Left ventricle myocardium inferior (tissue), 1 donor: Measurements from ENCODE around the gene G6PC3. TPM values are rescaled to one million over a fixed set of nuclear protein-coding genes. Genes with fewer than 3 reads are reported as not detected.

Experiments used
- DNase-seq: peaks from one replicate; pipeline ENCODE4 v3.0.0-alpha.2; 2020
- H3K27ac ChIP-seq: fragments of 200-600 bp; replicated peaks from 2 replicates; pipeline ENCODE4 v1.8.0; 2021
- H3K27me3 ChIP-seq: fragments of 200-600 bp; 2 replicates; pipeline ENCODE4 v1.8.0; 2021; ENCODE audit warnings: low read depth
- H3K36me3 ChIP-seq: fragments of 200-600 bp; 2 replicates; pipeline ENCODE4 v1.8.0; 2021
- H3K4me1 ChIP-seq: fragments of 200-600 bp; 2 replicates; pipeline ENCODE4 v1.8.0; 2021
- H3K4me3 ChIP-seq: fragments of 200-600 bp; 2 replicates; pipeline ENCODE4 v1.8.0; 2021; ENCODE audit warnings: mild to moderate bottlenecking, moderate library complexity
- H3K9me3 ChIP-seq: fragments of 200-600 bp; replicated peaks from 2 replicates; pipeline ENCODE4 v1.8.0; 2021
- CTCF ChIP-seq: fragments of 200-600 bp; IDR thresholded peaks from 2 replicates; pipeline ENCODE4 v1.8.0; 2021; ENCODE audit warnings: antibody characterized with exemption, mild to moderate bottlenecking, borderline replicate concordance
- intact Hi-C: fragments of 100-400 bp; cut with micrococcal nuclease; formaldehyde crosslinking; loops from one replicate; pipeline ENCODE4 v1.11.0; 2022
- total RNA-seq: library from RNA; stranded (reverse); fragmentation: NEBNext Ultra II Directional; extraction: Animal tissue kit (Norgen Biotek cat#: 25700); gene quantifications from one replicate; pipeline ENCODE4 v1.2.1, GENCODE V29; 2021
- donor health status: DM: no; HTN: yes; CAD: no; lungs with severe emphysema.

G6PC3 gene
- total RNA-seq, 1 donor from 2014 or later = 29.3 TPM

- Histone ChIP-seq H3K27ac (no peak overlapping the region), H3K9me3 (no peaks in the 10 kb centered on the region), H3K27me3 (no peaks in the 10 kb centered on the region), H3K4me1 (no peaks in the 10 kb centered on the region), H3K4me3 (no peak overlapping the region), H3K36me3 (peaks cover 97% of the 10 kb centered on the region)
- peak; percentile 50 for TF ChIP-seq CTCF
- intact Hi-C loops = no loop called here
- no peak for DNase-seq
Observed at GRCh38 chr17:44083250-44083849, 12.8 kb downstream of the G6PC3 start.

GRCh38 chr17:44084131-44084538, 13.6 kb downstream of the G6PC3 start:
- H3K4me3 ChIP-seq = no peak overlapping the region
- no peaks in the 10 kb centered on the region for H3K4me1 ChIP-seq
- H3K27ac ChIP-seq = peak overlapping the region; percentile 9
- peaks cover 97% of the 10 kb centered on the region for H3K36me3 ChIP-seq
- DNase-seq = no peak
- no peak for TF ChIP-seq CTCF
- intact Hi-C loops = no loop called here
- no peaks in the 10 kb centered on the region for H3K27me3 ChIP-seq
- no peaks in the 10 kb centered on the region for H3K9me3 ChIP-seq

DNA sequence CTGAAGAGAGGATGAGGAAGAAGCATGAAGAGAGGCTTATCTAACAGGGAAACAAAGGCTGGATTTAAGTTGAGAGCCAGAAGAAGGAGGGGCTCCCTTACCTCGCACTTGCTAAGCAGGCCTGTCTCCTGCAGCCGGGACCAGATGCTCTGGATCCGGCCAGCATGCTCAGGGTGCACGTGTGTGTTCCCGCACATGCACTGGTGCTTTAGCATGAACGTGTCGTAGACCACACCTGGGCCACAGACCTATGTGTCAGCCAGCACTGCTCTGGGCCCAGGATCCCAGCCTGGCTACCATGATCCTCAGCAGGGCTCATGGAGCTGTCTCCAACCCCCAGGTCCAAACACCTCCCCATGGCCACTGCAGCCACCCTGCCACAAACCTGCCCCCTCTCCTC, 14.4 kb downstream of the G6PC3 start:
- Histone ChIP-seq H3K36me3 (peaks cover 94% of the 10 kb centered on the region), H3K4me1 (no peaks in the 10 kb centered on the region), H3K9me3 (no peaks in the 10 kb centered on the region), H3K4me3 (no peak overlapping the region), H3K27ac (no peak overlapping the region), H3K27me3 (no peaks in the 10 kb centered on the region)
- TF ChIP-seq CTCF = no peak
- DNase-seq = no peak
- intact Hi-C loops = no loop called here

GRCh38 chr17:44085908-44086307, 15.4 kb downstream of the G6PC3 start:
- H3K4me3 ChIP-seq = no peak overlapping the region
- H3K27me3 ChIP-seq = no peaks in the 10 kb centered on the region
- H3K36me3 ChIP-seq = peaks cover 94% of the 10 kb centered on the region
- H3K27ac ChIP-seq = no peak overlapping the region
- TF ChIP-seq CTCF = no peak
- H3K9me3 ChIP-seq = no peaks in the 10 kb centered on the region
- no peak for DNase-seq
- H3K4me1 ChIP-seq = no peaks in the 10 kb centered on the region
- intact Hi-C loops = no loop called here

- Histone ChIP-seq H3K4me3 (no peak overlapping the region), H3K36me3 (peaks cover 95% of the 10 kb centered on the region), H3K4me1 (no peaks in the 10 kb centered on the region), H3K27me3 (no peaks in the 10 kb centered on the region), H3K9me3 (no peaks in the 10 kb centered on the region), H3K27ac (peak overlapping the region; percentile 16)
- no peak for TF ChIP-seq CTCF
- DNase-seq = no peak
- intact Hi-C loops = no loop called here
Observed at GRCh38 chr17:44086364-44087311, 16.1 kb downstream of the G6PC3 start.
